Measurements from ENCODE around the gene PPP1R13L.
"Not testable (repeated sequence)": the region's sequence is repeated elsewhere in the genome, so short reads cannot be mapped to it uniquely, and the experiment has no call there.

Gene PPP1R13L

GRCh38 chr19:45407585-45407984, 2.7 kb upstream of the PPP1R13L start:
- in situ Hi-C loops (cut with MboI; ENCODE audit: low sequenced_read_pairs): not testable (repeated sequence)

- in situ Hi-C loops (cut with MboI; ENCODE audit: low sequenced_read_pairs): no loop called here
Measured at GRCh38 chr19:45407091-45407375, 2.2 kb upstream of the PPP1R13L start.

GRCh38 chr19:45406226-45407090, 1.6 kb upstream of the PPP1R13L start, which contains the start of gene POLR1G:
TSS of gene POLR1G (plus strand) at chr19:45406644. CDS start at chr19:45406697, 53 bp downstream.
- in situ Hi-C loops (cut with MboI; ENCODE audit: low sequenced_read_pairs): no loop called here

- in situ Hi-C loops (cut with MboI; ENCODE audit: low sequenced_read_pairs): no loop called here
Measured at GRCh38 chr19:45405435-45406225, 761 bp upstream of the PPP1R13L start.

GRCh38 chr19:45403781-45404556, 900 bp downstream of the PPP1R13L start:
- in situ Hi-C loops (cut with MboI; ENCODE audit: low sequenced_read_pairs): no loop called here

GRCh38 chr19:45403272-45403671, 1.6 kb downstream of the PPP1R13L start:
- in situ Hi-C loops (cut with MboI; ENCODE audit: low sequenced_read_pairs): no loop called here

GRCh38 chr19:45402298-45403061, 2.4 kb downstream of the PPP1R13L start:
- in situ Hi-C loops (cut with MboI; ENCODE audit: low sequenced_read_pairs): no loop called here

GRCh38 chr19:45401815-45402214, 3.1 kb downstream of the PPP1R13L start:
- in situ Hi-C loops (cut with MboI; ENCODE audit: low sequenced_read_pairs): no loop called here

- in situ Hi-C loops (cut with MboI; ENCODE audit: low sequenced_read_pairs): no loop called here
Measured at GRCh38 chr19:45400192-45400591, 4.7 kb downstream of the PPP1R13L start.

GRCh38 chr19:45395821-45396617, 8.8 kb downstream of the PPP1R13L start:
- in situ Hi-C loops (cut with MboI; ENCODE audit: low sequenced_read_pairs): no loop called here

- in situ Hi-C loops (cut with MboI; ENCODE audit: low sequenced_read_pairs): no loop called here
Measured at GRCh38 chr19:45391871-45392665, 12.8 kb downstream of the PPP1R13L start.

- in situ Hi-C loops (cut with MboI; ENCODE audit: low sequenced_read_pairs): no loop called here
Measured at GRCh38 chr19:45391346-45391745, 13.5 kb downstream of the PPP1R13L start.

GRCh38 chr19:45385392-45386221, 19.3 kb downstream of the PPP1R13L start:
- in situ Hi-C loops (cut with MboI; ENCODE audit: low sequenced_read_pairs): no loop called here

GRCh38 chr19:45382426-45382825, 22.4 kb downstream of the PPP1R13L start:
- in situ Hi-C loops (cut with MboI; ENCODE audit: low sequenced_read_pairs): no loop called here

GRCh38 chr19:45380107-45380506, 24.8 kb downstream of the PPP1R13L start:
- in situ Hi-C loops (cut with MboI; ENCODE audit: low sequenced_read_pairs): no loop called here

GRCh38 chr19:45376045-45376724, 28.7 kb downstream of the PPP1R13L start:
- in situ Hi-C loops (cut with MboI; ENCODE audit: low sequenced_read_pairs): no loop called here

GRCh38 chr19:45370410-45371204, 34.3 kb downstream of the PPP1R13L start, which contains the start of gene ERCC2:
TSS of gene ERCC2 (minus strand) at chr19:45370573. CDS start at chr19:45370540, 33 bp downstream.
- in situ Hi-C loops (cut with MboI; ENCODE audit: low sequenced_read_pairs): no loop called here
